ENCODE data around the gene INPP4B. TPM values are rescaled to one million over a fixed set of nuclear protein-coding genes. Genes with fewer than 3 reads are reported as not detected.

Gene INPP4B
- total RNA-seq, 2 donors from 2014 or later, result 10.0 to 14.1 TPM

GRCh38 chr4:142386449-142386848, 459.7 kb downstream of the INPP4B start:
- Histone ChIP-seq H3K4me1 (no peaks in the 10 kb centered on the region), H3K4me3 (no peak overlapping the region), H3K9me3 (no peaks in the 10 kb centered on the region), H3K27me3 (no peaks in the 10 kb centered on the region), H3K27ac (no peak overlapping the region), H3K9ac (ENCODE audit: low read depth in 2 of 2, low read length in 2 of 2) (no peak overlapping the region), H3K36me3 (no peaks in the 10 kb centered on the region)
- TF ChIP-seq, protein P1, sequence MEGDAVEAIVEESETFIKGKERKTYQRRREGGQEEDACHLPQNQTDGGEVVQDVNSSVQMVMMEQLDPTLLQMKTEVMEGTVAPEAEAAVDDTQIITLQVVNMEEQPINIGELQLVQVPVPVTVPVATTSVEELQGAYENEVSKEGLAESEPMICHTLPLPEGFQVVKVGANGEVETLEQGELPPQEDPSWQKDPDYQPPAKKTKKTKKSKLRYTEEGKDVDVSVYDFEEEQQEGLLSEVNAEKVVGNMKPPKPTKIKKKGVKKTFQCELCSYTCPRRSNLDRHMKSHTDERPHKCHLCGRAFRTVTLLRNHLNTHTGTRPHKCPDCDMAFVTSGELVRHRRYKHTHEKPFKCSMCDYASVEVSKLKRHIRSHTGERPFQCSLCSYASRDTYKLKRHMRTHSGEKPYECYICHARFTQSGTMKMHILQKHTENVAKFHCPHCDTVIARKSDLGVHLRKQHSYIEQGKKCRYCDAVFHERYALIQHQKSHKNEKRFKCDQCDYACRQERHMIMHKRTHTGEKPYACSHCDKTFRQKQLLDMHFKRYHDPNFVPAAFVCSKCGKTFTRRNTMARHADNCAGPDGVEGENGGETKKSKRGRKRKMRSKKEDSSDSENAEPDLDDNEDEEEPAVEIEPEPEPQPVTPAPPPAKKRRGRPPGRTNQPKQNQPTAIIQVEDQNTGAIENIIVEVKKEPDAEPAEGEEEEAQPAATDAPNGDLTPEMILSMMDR (IDR thresholded peaks at IDR 0.05), result no peak
- intact Hi-C loops (cut with DNase I), result no loop called here
- no peak for DNase-seq

- DNase-seq, result no peak
- H3K9ac ChIP-seq (ENCODE audit: low read depth in 2 of 2, low read length in 2 of 2), result no peak overlapping the region
- H3K4me3 ChIP-seq, result no peak overlapping the region
- no peaks in the 10 kb centered on the region for H3K4me1 ChIP-seq
- no peak overlapping the region for H3K27ac ChIP-seq
- intact Hi-C loops (cut with DNase I), result no loop called here
- no peaks in the 10 kb centered on the region for H3K9me3 ChIP-seq
- TF ChIP-seq, protein P1 (IDR thresholded peaks at IDR 0.05), result no peak
- no peaks in the 10 kb centered on the region for H3K27me3 ChIP-seq
- no peaks in the 10 kb centered on the region for H3K36me3 ChIP-seq
These were observed 462.2 kb downstream of the INPP4B start for GRCh38 chr4:142383800-142384470.

GRCh38 chr4:142383354-142383753, 462.7 kb downstream of the INPP4B start:
- Histone ChIP-seq H3K4me3 (no peak overlapping the region), H3K9me3 (no peaks in the 10 kb centered on the region), H3K9ac (ENCODE audit: low read depth in 2 of 2, low read length in 2 of 2) (no peak overlapping the region), H3K27me3 (no peaks in the 10 kb centered on the region), H3K27ac (no peak overlapping the region), H3K4me1 (no peaks in the 10 kb centered on the region), H3K36me3 (no peaks in the 10 kb centered on the region)
- intact Hi-C loops (cut with DNase I), result no loop called here
- DNase-seq, result no peak
- TF ChIP-seq, protein P1 (IDR thresholded peaks at IDR 0.05), result no peak

- TF ChIP-seq, protein P1 (IDR thresholded peaks at IDR 0.05), result no peak
- no peak for DNase-seq
- no peak overlapping the region for H3K4me3 ChIP-seq
- no peak overlapping the region for H3K9ac ChIP-seq (ENCODE audit: low read depth in 2 of 2, low read length in 2 of 2)
- H3K27ac ChIP-seq, result no peak overlapping the region
- no peaks in the 10 kb centered on the region for H3K27me3 ChIP-seq
- no peaks in the 10 kb centered on the region for H3K36me3 ChIP-seq
- no peaks in the 10 kb centered on the region for H3K9me3 ChIP-seq
- H3K4me1 ChIP-seq, result no peaks in the 10 kb centered on the region
- intact Hi-C loops (cut with DNase I), result no loop called here
These were observed 466.0 kb downstream of the INPP4B start for GRCh38 chr4:142380052-142380602.

DNA sequence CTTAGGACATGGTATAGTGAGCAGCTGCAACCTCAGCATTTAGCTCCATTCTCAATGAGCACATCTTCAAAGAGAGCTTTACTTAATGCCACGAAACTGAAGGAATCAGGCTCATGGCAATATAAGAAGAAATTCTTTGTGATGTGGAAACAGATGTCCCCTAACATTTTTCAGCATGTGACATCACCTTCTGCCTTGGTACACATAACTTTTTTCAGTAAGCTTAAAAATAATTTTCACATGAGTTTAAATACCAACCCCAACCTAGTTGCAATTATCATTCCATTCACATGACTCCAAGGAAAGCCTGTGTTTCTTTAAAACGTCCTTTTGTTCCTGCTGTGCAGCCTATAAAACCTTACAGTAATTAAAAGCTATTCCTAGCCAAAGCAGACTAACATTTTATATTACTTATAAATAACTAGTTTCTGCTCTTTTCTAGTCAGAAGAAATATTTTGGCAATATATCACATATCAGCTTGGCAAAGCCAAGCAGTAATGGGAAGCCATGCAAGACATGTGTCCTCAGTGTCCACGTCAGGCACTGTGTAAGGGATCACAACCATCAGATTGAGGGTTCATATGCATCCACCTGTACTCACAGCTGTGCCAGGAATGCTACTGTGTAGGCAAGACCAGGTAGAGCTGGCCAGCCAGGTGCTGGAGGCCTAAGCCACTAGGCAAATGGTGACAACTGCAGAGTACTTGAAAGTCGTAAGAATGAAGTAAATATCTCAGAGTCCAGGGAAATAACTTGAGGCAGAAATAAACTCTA, 466.6 kb downstream of the INPP4B start:
- H3K36me3 ChIP-seq, result no peaks in the 10 kb centered on the region
- H3K9ac ChIP-seq (ENCODE audit: low read depth in 2 of 2, low read length in 2 of 2), result no peak overlapping the region
- DNase-seq, result no peak
- no peaks in the 10 kb centered on the region for H3K4me1 ChIP-seq
- H3K9me3 ChIP-seq, result no peaks in the 10 kb centered on the region
- TF ChIP-seq, protein P1 (IDR thresholded peaks at IDR 0.05), result no peak
- H3K27ac ChIP-seq, result no peak overlapping the region
- intact Hi-C loops (cut with DNase I), result no loop called here
- no peaks in the 10 kb centered on the region for H3K27me3 ChIP-seq
- no peak overlapping the region for H3K4me3 ChIP-seq

All from colonic mucosa (tissue), 4 donors.